Stimulated activated CD4-positive, alpha-beta T cell treated with anti-CD3 and anti-CD28 coated beads, Interleukin-2, amount 100 ng/mL, for 48 hours (primary cell): ENCODE measurements around the gene ITK.
"Not testable (repeated sequence)": the region's sequence is repeated elsewhere in the genome, so short reads cannot be mapped to it uniquely, and the experiment has no call there.

Source experiments
- DNase-seq, 2 donors: peaks; one replicate each; pipeline ENCODE4 v3.0.0-alpha.2; 2020

The ITK gene

DNA sequence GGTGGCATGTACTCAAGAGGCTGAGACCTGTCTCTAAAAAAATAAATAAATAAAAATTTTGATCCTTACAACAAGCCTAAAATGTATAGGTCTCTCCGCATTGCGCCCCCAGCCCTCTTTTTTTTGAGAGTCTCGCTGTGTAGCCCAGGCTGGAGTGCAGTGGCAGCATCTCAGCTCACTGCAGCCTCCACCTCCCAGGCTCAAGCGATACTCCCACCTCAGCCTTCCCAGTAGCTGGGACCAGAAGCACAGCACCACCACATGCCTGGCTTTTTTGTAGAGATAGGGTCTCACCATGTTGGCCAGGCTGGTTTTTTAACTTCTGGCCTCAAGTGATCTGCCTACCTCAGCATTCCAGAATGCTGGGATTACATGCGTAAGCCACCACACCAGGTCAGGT, 12.4 kb upstream of the ITK start:
- no peak for DNase-seq

DNA sequence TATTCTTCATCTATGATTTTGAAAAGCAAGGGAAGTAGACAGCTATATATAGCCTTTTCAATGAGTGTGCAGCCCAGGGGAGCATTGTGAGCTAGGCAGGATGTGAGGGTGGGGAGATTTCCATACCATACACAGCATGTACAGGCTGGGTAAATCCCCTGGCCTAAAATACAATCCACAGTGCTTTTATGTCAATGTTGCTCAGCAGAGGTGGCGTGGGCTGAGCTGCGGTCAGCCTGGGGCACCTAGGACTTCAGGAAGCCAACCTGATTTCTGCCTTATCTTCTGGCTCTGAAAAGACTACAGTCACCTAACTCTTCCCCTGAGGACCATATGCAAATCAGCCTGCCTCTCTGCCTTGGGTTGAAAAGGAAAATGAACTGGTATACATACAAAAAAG, 8.2 kb upstream of the ITK start:
- DNase-seq = peak; percentile 74 to 77

DNA sequence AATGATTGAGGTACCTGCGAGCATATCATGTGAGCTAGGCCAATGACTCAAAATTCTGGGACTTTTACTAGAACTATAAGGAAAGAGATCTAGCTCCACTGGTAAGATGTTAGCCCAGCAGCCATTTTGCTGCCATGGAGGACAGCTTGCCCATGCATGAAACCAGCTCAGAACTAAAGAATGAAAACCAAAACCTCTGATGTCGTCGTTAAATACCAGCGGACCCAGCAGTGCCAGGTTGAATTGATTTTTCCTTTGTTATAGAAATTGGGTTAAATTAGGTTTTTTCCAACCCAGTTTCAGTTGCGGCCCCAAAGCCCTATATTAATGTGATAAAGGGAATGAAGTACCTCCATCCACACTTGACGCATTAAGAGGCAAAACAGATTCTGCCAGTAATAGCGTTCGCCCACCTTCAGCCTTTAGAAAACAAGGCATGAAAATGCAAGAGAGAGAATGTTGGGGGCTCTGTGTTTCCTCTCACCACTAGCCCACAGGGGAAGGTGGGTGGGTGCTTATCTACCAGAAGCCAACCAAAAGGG, 5.5 kb upstream of the ITK start:
- DNase-seq = no peak

DNA sequence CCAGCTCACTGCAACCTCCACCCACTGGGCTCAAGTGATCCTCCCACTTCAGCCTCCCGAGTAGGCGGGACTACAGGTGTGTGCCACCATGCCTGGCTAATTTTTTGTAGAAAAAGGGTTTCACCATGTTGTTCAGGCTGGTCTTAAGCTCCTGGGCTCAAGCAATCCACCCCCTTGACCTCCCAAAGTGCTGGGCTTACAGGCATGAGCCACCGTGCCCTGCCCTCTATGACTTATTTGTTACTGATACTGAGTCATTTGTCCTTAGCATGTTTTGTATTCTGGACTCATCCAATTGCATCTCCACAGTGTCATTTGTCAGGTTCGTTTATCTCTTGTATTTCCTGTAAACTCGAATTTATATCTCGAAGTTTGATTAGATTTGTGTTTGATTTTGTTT, 2.7 kb upstream of the ITK start:
- no peak for DNase-seq

- no peak for DNase-seq
Measured at GRCh38 chr5:157178966-157179365, 1.7 kb upstream of the ITK start.

- no peak for DNase-seq
Measured at GRCh38 chr5:157182143-157182757, 1.6 kb downstream of the ITK start.

DNA sequence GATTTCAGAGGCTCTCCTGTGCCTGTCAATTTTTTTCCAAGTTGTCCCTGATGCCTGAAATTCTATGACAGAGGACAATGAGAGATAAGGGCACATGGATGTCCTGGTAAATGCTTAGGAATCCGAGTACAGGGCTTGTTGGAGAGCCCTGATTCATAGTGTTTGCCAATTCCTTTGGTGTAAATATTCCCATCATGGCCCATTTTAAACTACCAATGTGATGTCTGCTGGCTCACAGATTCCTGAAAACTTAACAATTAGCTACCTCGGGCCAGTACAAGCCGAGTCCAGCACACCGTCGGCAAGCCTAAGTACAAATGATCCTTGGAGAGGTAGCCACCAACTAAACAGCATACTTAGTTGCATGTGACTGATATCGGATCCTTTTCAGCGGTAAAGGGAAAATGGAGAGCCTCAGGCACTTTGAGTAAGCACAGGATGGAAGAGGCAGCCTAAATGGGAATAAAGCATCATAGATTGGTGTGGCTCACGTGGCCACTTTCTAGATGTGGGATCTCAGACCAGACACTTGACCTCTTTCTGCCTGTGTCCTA, 3.6 kb downstream of the ITK start:
- DNase-seq = no peak

- not testable (repeated sequence) for DNase-seq
Measured at GRCh38 chr5:157185122-157185521, 4.5 kb downstream of the ITK start.

- DNase-seq = no peak
Measured at GRCh38 chr5:157186309-157187045, 5.8 kb downstream of the ITK start.

DNA sequence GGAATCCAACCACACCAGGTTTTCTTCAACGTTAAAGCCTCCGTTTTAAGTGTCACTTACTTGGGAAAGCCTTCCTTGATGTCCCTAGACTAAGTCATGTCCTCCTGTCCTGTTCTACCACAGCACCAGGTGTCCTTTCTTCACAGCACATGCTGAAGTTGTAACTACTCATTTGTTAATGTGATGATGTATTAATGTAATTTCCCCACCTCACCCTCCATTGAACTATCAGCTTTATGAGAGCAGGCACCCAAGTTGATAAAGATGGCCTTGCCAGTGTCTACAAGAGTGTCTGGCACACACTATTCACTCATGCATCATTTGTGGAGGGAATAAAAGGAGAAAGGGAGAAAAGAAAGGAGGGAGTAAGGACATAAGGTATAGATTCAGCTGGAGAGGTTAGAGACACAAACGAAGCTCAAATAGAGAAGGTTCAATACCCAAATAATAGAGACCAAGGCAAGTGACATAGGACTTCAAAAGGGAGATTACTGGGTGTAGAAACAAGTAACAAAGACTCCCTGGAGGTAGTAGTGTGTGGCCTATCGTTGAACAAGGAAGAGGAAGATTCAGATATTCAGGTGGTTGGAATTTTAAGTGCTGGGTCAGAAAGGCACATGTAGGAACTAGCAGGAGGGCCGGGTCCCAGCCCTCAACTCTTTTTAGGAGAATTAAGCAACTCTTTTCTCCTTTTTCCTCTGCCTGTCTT, 6.6 kb downstream of the ITK start:
- DNase-seq = no peak

DNA sequence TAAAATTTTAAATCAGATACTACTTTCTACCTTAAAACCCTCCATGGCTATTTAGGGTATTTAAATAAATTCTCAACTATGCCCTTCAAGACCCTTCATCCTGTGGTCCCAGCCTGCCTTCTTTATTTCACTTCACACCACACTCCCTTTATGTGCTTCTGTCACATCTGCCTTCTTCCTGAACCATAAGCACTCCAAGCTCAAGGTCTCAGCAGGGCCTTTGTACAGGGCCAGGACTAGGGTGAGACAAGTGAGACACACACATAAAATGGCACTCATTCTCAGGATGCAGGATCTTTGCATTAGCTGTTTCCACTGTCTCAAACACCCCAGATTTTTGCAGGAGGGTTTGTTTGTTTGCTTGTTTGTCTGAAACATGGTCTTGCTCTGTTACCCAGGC, 7.6 kb downstream of the ITK start:
- no peak for DNase-seq

GRCh38 chr5:157189223-157189622, 8.6 kb downstream of the ITK start:
- no peak for DNase-seq

GRCh38 chr5:157193699-157194424, 13.2 kb downstream of the ITK start:
- no peak for DNase-seq

GRCh38 chr5:157196045-157196444, 15.4 kb downstream of the ITK start:
- no peak for DNase-seq

DNA sequence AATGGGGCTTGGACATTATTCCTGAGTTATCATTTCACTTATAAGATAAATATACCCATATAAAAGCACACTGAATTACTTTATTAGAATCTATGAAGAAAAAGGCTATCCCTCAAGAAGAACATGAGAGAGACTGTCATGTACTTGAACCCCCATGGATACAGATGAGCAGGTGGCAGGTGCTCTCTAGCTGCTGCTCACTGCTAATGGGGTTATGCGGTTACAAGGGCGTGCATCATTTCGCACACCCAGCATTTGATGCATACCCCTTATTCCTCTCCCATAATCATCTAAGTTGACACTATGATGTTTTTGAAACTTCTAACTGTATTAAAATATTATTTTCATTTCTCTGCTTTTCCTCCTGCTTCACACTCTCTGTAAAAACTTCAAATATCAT, 16.4 kb downstream of the ITK start:
- no peak for DNase-seq

DNA sequence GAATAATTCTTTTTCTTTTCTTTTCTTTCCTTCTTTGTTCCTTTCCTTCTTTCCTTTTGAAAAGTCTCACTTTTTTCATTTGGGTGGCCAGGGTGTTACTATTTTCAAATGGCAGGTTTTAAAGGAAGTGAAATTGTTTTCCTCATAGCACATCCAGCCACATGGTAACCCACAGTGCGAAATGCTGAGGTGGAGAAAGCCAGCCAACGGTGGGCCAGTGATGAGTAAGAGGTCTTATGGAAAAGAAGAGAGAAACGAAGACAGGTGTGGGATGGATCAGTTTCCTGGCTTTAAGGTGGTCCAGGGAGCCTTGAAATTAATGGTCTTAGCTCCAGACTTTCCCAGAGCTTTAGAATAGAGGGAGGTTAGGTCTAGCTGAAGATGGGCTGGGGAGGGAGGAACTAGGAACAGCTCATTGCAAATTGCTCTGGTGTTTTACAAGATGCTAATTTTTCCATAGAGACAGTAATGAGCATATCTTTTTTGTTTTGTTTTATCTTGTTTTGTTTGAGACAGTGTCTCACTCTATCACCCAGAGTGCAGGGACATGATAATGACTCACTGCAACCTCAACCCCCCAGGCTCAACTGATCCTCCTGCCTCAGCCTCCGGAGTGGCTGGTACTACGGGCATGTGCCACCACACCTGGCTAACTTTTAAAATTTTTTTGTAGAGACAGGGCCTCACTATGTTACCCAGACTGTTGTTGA, 17.8 kb downstream of the ITK start:
- no peak for DNase-seq

DNA sequence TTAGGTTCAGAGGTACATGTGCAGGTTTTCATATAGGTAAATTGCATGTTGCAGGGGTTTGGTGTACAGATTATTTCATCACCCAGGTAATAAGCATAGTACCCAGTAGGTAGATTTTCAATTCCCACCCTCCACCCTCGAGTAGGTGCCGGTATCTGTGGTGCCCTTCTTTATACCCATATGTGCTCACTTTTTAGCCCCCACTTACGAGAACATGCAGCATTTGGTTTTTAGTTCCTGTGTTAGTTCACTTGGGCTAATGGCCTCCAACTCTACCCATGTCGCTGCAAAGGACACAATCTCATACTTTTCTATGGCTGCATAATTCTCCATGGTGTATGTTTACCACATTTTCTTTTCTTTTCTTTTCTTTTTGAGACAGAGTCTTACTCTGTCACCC, 21.2 kb downstream of the ITK start:
- DNase-seq = no peak

DNA sequence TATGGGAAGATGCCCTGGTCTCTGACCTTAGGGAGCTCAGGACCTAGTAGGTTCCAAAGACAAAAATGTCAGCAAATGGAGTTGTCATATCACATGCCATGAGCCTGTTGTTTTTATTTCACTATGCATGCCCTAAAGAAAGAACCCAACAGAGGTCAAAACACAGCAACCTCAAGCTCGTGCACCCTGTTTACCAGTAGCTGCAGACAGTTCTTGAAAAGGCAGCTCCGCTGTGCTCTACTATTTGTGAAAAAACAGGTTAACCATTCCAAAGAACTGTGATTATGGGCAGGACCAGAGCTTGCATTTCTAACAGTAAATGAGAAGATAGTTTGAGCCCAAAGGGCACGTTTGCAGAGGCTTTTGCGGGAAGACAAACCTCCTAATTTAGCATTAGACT, 22.8 kb downstream of the ITK start:
- no peak for DNase-seq

GRCh38 chr5:157204765-157205164, 24.1 kb downstream of the ITK start:
- DNase-seq = no peak

GRCh38 chr5:157205708-157206107, 25.1 kb downstream of the ITK start:
- no peak for DNase-seq

DNA sequence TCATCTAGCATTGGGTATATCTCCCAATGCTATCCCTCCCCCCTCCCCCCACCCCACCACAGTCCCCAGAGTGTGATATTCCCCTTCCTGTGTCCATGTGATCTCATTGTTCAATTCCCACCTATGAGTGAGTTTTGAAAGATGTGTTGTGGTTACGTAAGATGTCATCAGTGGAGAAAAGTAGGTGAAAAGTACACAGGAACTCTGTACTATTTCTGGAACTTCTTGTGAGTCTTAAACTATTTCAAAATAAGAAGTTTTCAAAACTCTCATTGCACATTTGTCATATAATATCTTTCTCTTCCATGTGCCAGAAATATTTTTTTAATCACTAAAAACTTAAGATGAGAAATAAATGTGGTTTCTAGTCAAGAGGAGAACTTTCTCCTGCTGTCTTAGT, 30.0 kb downstream of the ITK start:
- DNase-seq = not testable (repeated sequence)

GRCh38 chr5:157212307-157212706, 31.7 kb downstream of the ITK start:
- no peak for DNase-seq
